ENCODE results near the gene DDX56.

Gene DDX56

DNA sequence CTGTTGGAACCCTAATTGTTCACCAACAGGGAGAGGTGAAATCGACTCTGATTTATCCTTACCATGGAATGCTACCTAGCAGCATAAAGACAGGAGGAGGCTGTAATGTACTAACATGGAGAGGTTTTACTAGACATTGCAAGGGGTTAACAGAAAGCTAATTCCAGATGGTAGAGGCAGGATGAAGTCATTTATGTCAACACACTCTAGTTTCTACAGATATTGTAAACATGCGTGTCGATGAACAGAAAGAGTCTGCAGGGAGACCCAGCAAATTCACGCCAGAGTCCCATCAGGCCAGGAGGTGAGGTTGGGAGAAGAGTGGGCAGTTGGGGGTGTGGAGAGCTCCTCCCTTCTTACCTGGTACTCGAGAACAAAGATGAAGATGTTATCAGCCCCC, 39.6 kb downstream of the DDX56 start:
- no peak for DNase-seq

DNA sequence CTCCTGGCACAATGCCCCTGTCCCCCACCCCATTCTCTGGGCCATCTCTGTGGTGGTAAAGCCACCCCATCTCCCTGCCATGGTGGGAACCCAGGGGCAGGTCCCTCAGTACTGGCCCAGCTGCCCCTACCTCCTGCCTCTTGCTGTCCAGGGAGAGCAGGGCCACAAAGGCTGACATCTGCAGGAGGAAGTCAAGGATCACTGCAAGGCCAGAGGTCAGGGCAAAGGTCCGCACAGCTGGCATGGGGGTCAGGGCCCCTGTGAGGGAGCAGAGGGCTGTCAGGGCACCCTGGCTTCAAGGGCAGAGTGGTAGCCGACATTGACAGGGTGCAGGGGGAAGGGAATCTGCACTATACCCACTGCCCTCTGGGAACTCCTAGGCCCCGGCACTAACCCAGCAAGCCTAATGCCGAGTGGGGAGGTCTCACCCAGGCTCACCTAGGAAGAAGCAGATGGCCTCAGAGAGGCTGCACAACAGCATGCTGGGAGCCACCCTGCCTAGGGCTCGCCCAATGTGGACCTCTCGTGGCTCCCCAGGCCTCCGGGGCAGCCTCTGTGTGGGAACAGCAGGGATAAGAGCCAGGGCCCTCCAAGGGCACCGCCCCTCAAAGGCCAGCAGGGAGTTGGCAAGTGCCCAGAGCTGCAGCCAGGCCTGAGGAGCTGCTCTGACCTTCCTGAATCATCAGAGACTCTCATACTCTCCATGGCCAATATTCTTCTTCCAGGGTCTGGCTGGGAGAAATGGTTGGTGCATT, 40.2 kb downstream of the DDX56 start:
- DNase-seq = no peak

DNA sequence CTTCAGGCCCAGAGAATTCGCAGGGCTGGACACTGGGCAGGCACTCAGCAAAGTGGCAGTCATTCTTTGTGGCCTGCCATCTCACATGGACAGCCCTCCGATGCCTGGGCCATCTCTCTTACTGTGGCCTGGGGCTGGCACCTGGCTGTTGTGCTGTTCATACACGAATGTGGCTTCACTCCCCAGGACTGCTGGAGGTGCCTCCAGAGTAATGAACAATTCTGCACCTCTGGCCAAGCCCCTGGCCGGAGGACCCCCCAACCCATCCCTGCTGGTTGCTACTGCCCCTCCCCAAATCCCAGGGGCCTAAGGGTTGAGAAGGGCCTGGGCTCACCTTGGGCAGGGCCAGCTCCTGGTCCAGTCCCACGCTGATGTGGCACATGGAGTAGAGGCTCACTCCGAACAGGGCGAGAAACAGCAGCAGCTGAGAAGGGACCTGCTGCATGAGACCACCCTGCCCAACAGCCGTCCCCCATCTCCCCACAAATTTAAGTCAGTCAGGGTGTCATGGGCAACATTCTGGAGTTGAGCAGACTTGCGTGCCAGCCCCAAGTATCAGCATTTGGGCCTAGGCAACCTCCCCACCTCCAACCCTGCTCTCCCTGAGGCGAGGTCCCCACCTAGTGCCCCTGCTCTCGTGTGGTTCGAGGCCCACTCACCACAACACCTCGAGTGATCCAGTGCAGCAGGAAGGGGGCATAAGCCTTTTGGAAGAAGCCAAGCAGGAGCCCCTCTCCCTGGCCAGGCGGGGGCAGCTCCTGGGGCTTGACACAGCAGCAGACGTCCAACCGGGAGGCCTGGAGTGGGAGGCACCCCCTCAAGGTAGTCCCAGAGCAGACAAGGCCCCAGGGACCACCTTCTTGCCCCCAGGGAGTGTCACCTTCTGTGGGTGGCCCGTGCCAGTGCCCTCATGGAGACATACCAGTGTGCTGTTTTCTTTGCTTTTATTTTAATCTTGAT, 42.0 kb downstream of the DDX56 start:
- no peak for DNase-seq

DNA sequence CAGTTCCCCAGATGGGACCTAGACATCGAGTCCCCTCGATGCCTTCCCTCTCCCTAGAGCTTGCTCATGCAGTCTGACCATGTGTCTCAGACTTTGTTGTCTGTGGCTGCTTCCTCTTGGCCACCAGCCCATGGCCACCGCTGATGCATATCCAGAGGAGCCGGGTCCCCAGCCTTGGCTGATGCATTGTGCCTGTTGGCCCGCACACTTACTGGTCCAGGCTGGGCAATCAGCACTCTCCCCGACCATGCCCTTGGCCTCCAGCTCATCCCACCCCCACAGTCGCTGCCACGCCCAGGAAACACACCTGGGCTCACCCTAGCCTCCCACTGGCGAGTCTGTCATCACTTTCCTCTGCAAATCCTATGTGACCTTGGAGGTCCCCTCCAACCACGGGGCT, 42.7 kb downstream of the DDX56 start:
- DNase-seq = peak; percentile 26

DNA sequence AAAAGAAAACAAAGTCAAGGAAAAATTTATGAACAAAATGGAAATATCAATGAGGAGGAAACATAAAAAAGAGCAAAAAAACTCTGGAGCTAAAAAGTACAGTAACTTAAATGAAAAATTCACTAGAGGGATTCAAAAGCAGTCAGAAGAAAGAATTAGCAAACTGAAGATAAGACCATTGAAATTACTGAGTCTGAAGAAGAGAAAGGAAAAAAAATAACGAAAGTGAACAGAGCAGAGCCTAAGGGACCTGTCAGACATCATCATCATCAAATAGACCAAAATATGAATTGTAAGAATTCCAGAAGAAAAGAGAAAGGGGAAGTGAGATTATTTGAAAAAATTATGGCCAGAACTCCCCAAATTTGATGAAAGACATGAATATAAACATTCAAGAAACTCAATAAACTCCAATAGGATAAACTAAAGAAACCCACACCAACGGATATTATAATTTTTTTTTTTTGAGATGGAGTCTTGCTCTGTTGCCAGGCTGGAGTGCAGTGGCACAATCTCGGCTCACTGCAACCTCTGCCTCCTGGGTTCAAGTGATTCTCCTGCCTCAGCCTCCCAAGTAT, 48.8 kb downstream of the DDX56 start:
- no peak for DNase-seq

DNA sequence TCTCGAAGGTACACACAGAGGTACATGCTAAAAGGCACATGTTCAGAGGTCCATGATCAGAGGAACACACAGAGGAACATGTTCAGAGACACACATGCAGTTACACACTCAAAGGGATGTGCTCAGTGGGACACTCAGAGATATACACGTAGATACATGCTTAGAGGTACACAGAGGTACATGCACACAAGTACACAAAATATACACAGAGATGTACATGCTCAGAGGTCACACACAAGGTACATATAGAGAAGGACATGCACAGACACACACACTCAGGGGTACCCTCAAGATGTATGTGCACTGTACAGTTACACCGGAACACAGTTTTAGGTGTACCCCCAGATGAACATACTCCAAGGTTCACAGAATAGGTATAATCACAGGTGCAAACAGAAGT, 51.4 kb downstream of the DDX56 start:
- no peak for DNase-seq

DNA sequence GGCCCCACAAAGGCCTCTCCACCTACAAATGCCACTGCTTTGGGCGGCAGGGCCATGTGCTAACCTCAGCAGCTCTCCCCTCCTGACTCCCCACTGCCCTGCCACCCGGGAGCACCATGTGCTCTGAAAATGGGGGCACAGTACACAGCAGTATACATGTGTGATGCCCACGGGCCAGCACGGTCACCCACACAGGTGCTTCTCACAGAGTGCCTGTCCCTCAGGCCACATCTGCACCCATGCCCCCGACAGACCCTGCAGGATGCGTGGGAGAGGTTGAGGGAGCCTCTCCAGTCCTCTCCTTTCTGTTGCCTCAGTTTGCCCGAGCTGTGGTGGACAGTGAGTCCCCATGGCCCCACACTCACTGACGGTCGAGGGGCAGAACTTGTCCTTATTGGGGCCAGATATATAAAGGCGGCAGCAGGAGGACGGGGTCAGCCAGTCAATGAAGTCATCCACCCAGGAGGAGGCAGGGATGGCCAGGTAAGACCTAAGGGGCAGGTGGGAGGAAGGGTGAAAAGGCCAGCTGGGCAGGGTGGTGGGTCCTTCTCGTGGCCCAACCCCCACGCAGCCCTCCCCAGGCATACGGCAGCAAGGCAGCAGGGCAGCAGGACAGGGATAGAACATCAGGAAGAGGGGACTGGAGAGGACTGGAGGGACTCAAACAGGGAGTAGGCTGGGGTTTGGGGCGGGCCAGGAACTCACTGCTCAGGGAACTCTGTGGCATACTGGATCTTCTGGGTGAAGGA, 52.2 kb downstream of the DDX56 start:
- DNase-seq = no peak

DNA sequence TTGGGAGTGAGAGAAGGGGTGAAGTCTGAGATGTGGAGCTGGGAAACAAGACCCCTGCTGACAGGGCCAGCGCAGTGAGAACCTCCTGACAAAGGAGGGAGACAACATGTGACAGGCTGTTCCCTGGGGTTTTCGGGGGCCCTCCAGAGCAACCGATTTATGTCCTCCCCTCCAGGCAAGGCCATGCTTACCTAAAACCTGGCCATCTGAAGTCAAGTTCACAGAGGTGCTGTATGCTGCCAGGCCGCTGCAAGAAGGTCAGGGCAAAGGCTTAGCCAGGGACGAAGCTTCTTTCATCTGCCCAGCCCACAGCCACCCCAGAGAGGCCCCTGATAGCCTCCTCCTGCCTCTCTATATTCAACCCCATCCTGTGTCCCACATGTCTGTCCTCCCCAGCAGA, 53.1 kb downstream of the DDX56 start:
- DNase-seq = no peak

DNA sequence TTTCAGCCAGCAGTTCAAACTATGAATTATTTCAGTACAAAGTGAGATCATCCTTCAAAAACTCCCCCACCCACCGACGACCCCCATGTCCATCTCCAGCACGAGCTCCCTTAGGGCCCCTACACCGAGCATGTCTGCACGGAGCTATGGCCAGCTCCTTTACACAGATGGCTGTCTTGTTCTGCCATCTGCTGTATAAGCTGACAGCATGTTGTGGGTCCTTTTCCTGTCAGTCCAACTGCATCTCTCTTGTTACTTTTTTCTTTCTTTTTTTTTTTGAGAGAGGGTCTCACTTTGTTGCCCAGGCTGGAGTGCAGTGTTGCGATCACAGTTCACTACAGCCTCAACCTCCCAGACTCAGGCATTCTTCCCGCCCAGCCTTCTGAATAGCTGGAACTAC, 54.2 kb downstream of the DDX56 start:
- no peak for DNase-seq

DNA sequence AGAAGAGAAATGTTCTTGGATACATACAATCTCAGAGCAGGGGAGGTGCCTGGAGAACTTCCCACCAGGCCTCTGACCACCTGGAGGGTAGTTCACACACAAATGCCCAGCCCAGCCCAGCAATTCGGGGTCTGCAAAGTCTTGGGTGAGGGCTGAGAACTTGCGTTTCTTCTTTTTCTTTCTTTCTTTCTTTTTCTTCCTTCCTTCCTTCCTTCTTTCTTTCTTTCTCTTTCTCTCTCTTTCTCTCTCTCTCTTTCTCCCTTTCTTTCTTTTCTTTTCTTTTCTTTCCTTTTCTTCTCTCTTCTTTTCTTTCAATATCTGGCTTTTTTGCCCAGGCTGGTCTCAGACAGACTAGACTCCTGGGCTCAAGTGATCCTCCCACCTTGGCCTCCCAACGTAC, 54.9 kb downstream of the DDX56 start:
- no peak for DNase-seq

DNA sequence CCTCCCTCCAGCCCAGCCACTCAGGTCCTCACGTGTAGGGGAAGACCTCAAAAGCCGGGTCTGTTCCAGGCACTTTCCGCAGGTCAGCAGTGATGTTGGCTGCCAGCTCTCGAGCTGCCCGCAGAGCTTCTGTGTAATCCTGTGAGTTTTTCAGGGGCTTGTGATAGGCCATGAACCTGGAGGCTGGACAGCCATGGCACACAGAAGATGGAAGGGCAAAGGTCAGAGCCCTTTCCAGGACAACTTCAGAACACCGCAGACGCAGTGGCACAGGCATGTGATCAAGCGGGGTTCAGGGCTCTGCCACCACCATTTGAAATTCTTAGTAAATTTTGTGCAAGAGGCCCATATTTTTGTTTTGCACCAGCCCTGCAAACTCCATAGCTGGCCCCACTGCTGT, 56.5 kb downstream of the DDX56 start:
- no peak for DNase-seq

Measured in DMS79 treated with DMSO at 0.1 percent for 48 hours (cell line).